DLD1 (cell line): ENCODE data around the gene RNF157.

Source experiments
- in situ Hi-C: cut with HindIII; loops from 2 replicates; pipeline ENCODE4 v1.10.0; 2017; ENCODE audit warnings: low sequenced_read_pairs

RNF157 gene

DNA sequence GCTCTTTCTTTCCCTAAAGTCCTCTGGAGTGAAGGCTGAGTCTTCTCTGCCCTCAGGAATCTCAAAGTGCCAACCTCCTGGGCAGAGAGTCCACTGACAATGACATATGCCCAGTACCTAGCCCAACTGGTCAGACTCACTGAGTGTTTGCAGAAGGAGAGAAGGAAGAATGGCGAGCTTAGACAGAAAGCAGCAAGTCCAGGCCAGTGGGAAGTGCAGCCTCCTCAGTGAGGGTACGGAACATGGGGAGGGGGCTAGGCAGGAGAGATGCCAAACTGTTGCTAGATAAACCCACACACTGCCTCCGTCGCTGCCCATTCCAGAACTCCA, 137.4 kb downstream of the RNF157 start:
- in situ Hi-C loops, result no loop called here

DNA sequence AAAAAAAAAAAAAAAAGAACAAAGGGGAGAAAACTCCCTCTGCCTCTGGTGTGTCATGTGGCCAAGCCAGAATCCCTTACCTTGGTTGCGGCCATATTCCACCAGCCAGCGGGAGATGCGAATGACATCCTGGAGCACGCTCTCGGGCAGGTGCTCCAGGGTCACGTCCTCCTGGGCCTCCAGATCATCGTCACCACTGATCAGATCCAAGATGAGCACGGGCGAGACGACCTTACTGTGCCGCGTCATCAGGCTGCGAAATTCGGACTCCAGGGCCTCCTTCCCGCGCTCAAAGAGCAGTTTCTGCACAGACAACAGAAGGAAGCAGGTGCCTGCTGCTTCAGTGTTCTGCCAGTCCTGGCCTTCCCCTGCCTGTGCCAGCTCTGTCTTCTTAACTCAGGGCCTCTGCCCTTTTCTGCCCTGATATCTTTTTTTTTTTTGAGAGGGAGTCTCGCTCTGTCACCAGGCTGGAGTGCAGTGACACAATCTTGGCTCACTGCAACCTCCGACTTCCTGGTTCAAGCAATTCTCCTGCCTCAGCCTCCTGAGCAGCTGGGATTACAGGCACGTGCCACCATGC, 142.5 kb downstream of the RNF157 start:
- in situ Hi-C loops, result no loop called here

DNA sequence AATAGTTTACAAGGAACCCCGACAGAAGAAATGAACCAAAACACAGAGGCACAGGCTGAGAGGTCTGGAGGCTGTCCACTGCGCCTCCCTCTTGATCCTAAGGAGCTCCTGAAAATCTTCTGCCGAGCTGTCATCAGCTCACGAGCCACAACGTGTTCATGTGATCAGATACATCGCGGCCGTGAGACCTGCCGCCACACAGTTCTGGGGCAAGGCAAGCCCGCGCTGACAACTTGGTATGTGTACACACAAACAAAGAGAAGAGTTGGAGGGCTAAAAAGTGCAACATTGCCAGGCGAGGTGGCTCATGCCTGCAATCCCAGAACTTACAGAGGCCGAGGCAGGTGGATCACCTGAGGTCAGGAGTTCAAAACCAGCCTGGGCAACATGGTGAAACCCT, 144.3 kb downstream of the RNF157 start:
- in situ Hi-C loops, result no loop called here

DNA sequence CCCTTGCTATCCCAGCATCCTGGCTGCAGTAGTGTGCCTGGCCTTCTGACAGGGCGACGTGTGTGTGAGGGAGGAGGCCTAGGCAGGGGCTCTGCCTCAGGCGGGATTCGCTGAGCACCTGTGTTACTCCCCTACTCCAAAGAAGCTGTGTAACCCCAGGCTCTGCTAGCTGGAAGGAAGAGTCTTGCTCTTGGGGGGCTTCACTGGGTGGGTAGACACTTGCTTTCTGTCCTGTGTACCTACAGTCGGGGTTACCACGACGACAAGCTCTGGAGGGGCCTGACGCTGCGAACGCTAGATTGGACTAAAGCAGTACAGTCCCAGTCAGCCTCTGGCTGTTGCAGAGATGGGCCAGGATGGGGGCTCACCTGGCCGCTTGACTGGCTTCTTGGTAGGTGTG, 146.2 kb downstream of the RNF157 start:
- in situ Hi-C loops, result no loop called here

DNA sequence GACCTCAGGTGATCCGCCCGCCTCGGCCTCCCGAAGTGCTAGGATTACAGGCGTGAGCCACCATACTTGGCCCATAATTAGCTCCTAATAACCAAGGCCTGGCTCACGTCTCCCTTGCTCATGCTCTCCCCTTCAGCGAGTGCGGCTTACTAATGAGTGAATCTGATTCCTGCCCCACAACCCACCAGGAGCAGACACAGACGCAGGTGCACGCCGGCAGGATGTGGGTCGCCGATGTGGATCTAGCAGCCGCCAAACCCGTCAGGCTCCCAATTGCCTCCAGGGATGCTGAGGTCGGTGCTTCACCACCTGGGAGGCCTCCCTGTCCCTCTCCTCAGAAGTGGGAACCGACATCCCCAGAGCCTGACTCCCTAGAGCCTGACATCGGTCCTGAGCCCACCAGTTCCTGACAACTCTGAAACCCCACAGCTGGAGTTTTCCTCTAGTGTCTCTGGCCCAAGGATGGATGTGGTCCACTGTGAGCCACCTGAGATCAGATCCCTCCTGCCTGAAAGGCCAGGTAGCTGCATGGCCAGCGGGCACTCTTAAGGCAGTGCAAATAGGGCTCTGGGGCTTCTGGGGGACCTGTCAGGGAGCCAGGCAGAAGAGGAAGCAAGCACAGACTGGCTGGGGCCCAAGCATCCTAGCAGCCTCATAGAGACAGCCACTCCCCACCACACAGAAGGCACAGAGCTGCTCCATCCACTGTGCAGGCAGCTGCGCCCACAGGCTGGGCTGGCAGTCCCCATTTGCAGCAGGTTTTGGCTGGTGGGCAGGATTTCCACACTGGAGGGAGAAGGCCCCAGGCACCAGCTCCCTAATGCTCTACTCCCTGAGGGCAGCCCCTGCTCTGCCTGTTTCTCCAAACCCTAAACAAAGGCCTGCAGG, 147.5 kb downstream of the RNF157 start:
- in situ Hi-C loops, result no loop called here
